Activated T-helper 17 cell treated with anti-CD3 and anti-CD28 coated beads, Interleukin-2, amount 50 U/mL, for 72 hours (primary cell): ENCODE data around the gene TKFC. TPM values are rescaled to one million over a fixed set of nuclear protein-coding genes. Genes with fewer than 3 reads are reported as not detected.

ENCODE experiments used
- ATAC-seq: fragments of 150-1000 bp; cut with Tn5 transposase; replicated peaks from 2 replicates; pipeline ENCODE4 v1.10.0; 2021; ENCODE audit warnings: mild to moderate bottlenecking, moderate library complexity
- H3K27ac Mint-ChIP-seq: one replicate; pipeline ENCODE4 v1.8.0; 2022; ENCODE audit warnings: mixed read lengths
- H3K27me3 Mint-ChIP-seq: one replicate; pipeline ENCODE4 v1.8.0; 2022; ENCODE audit warnings: mixed read lengths
- H3K36me3 Mint-ChIP-seq: one replicate; pipeline ENCODE4 v1.8.0; 2022; ENCODE audit warnings: low read depth, mild to moderate bottlenecking, mixed read lengths
- H3K4me1 Mint-ChIP-seq: one replicate; pipeline ENCODE4 v1.8.0; 2022; ENCODE audit warnings: mixed read lengths
- H3K4me3 Mint-ChIP-seq: one replicate; pipeline ENCODE4 v1.8.0; 2022; ENCODE audit warnings: mild to moderate bottlenecking, mixed read lengths
- H3K9me3 Mint-ChIP-seq: one replicate; pipeline ENCODE4 v1.8.0; 2022; ENCODE audit warnings: mixed read lengths
- total RNA-seq, 2 donors: library from RNA; stranded (reverse); gene quantifications; one replicate each; pipeline ENCODE4 v1.2.3, GENCODE V29; 2022

TKFC gene
- total RNA-seq = 10 to 100 TPM; 32.6 to 32.9 TPM

GRCh38 chr11:61332797-61333549 is at the start of gene TKFC, which contains the start of gene DDB1:
TKFC (plus strand) TSS chr11:61333228; CDS start chr11:61334729, 1,501 bp downstream.
DDB1 (minus strand) TSS chr11:61333105; CDS start chr11:61332968, 137 bp downstream.
- ATAC-seq = peak; percentile 96

GRCh38 chr11:61283613-61284012 is 49.4 kb upstream of the TKFC start:
- H3K36me3 Mint-ChIP-seq = no peaks in the 10 kb centered on the region
- no peaks in the 10 kb centered on the region for H3K9me3 Mint-ChIP-seq
- no peaks in the 10 kb centered on the region for H3K27me3 Mint-ChIP-seq
- H3K4me3 Mint-ChIP-seq = no peak overlapping the region
- no peak overlapping the region for H3K27ac Mint-ChIP-seq
- H3K4me1 Mint-ChIP-seq = no peaks in the 10 kb centered on the region
- no peak for ATAC-seq

More at GRCh38 chr11:61332797-61333549, at the start of gene TKFC, which contains the start of gene DDB1:
- H3K4me1 Mint-ChIP-seq = peaks cover 33% of the 10 kb centered on the region
- H3K27me3 Mint-ChIP-seq = no peaks in the 10 kb centered on the region
- H3K27ac Mint-ChIP-seq = peak within 1 kb of the TSS; percentile 99
- peak within 1 kb of the TSS; percentile 98 for H3K4me3 Mint-ChIP-seq
- no peaks in the 10 kb centered on the region for H3K9me3 Mint-ChIP-seq
- peaks cover 58% of the 10 kb centered on the region for H3K36me3 Mint-ChIP-seq

GRCh38 chr11:61287338-61287977 is 45.6 kb upstream of the TKFC start:
- Mint-ChIP-seq H3K36me3 (no peaks in the 10 kb centered on the region), H3K9me3 (no peaks in the 10 kb centered on the region), H3K4me1 (no peaks in the 10 kb centered on the region), H3K27me3 (peaks cover 4% of the 10 kb centered on the region), H3K4me3 (no peak overlapping the region), H3K27ac (no peak overlapping the region)
- no peak for ATAC-seq

- Mint-ChIP-seq H3K36me3 (no peaks in the 10 kb centered on the region), H3K27ac (no peak overlapping the region), H3K4me1 (no peaks in the 10 kb centered on the region), H3K27me3 (peaks cover 8% of the 10 kb centered on the region), H3K4me3 (no peak overlapping the region), H3K9me3 (no peaks in the 10 kb centered on the region)
- ATAC-seq = no peak
Measured at GRCh38 chr11:61290905-61291690, 41.9 kb upstream of the TKFC start.

- Mint-ChIP-seq H3K4me1 (peaks cover 5% of the 10 kb centered on the region), H3K36me3 (no peaks in the 10 kb centered on the region), H3K4me3 (no peak overlapping the region), H3K9me3 (no peaks in the 10 kb centered on the region), H3K27me3 (peaks cover 12% of the 10 kb centered on the region), H3K27ac (no peak overlapping the region)
- ATAC-seq = no peak
Measured at GRCh38 chr11:61292356-61292755, 40.7 kb upstream of the TKFC start.

GRCh38 chr11:61293867-61294716 is 38.9 kb upstream of the TKFC start:
- peaks cover 12% of the 10 kb centered on the region for H3K27me3 Mint-ChIP-seq
- H3K9me3 Mint-ChIP-seq = no peaks in the 10 kb centered on the region
- no peaks in the 10 kb centered on the region for H3K36me3 Mint-ChIP-seq
- peak; percentile 54 for ATAC-seq
- H3K4me3 Mint-ChIP-seq = peak overlapping the region; percentile 79
- peak overlapping the region; percentile 63 for H3K27ac Mint-ChIP-seq
- peaks cover 12% of the 10 kb centered on the region for H3K4me1 Mint-ChIP-seq

- Mint-ChIP-seq H3K9me3 (no peaks in the 10 kb centered on the region), H3K4me3 (peak within 1 kb of the TSS; percentile 79), H3K4me1 (peaks cover 12% of the 10 kb centered on the region), H3K36me3 (no peaks in the 10 kb centered on the region), H3K27me3 (peaks cover 12% of the 10 kb centered on the region), H3K27ac (no peak within 1 kb of the TSS)
- peak; percentile 83 for ATAC-seq
Measured at GRCh38 chr11:61294717-61295595, 38.1 kb upstream of the TKFC start, which contains the start of gene VWCE. VWCE (minus strand) TSS chr11:61295316; CDS start chr11:61295037, 279 bp downstream.

- no peaks in the 10 kb centered on the region for H3K9me3 Mint-ChIP-seq
- H3K36me3 Mint-ChIP-seq = no peaks in the 10 kb centered on the region
- H3K27ac Mint-ChIP-seq = no peak overlapping the region
- H3K4me1 Mint-ChIP-seq = peaks cover 17% of the 10 kb centered on the region
- H3K4me3 Mint-ChIP-seq = peak overlapping the region; percentile 24
- peaks cover 12% of the 10 kb centered on the region for H3K27me3 Mint-ChIP-seq
- no peak for ATAC-seq
Measured at GRCh38 chr11:61295596-61295926, 37.5 kb upstream of the TKFC start.

- H3K4me3 Mint-ChIP-seq = peak overlapping the region; percentile 23
- peak overlapping the region; percentile 23 for H3K27ac Mint-ChIP-seq
- H3K36me3 Mint-ChIP-seq = no peaks in the 10 kb centered on the region
- no peaks in the 10 kb centered on the region for H3K9me3 Mint-ChIP-seq
- no peak for ATAC-seq
- peaks cover 9% of the 10 kb centered on the region for H3K27me3 Mint-ChIP-seq
- peaks cover 17% of the 10 kb centered on the region for H3K4me1 Mint-ChIP-seq
Measured at GRCh38 chr11:61297341-61297740, 35.7 kb upstream of the TKFC start.

GRCh38 chr11:61297746-61298145 is 35.3 kb upstream of the TKFC start:
- peak overlapping the region; percentile 23 for H3K27ac Mint-ChIP-seq
- peak overlapping the region; percentile 23 for H3K4me3 Mint-ChIP-seq
- H3K4me1 Mint-ChIP-seq = peaks cover 17% of the 10 kb centered on the region
- ATAC-seq = peak; percentile 10
- H3K36me3 Mint-ChIP-seq = no peaks in the 10 kb centered on the region
- H3K9me3 Mint-ChIP-seq = no peaks in the 10 kb centered on the region
- peaks cover 6% of the 10 kb centered on the region for H3K27me3 Mint-ChIP-seq

- Mint-ChIP-seq H3K4me3 (no peak overlapping the region), H3K27me3 (peaks cover 3% of the 10 kb centered on the region), H3K27ac (peak overlapping the region; percentile 10), H3K36me3 (no peaks in the 10 kb centered on the region), H3K4me1 (peaks cover 17% of the 10 kb centered on the region), H3K9me3 (no peaks in the 10 kb centered on the region)
- ATAC-seq = no peak
Measured at GRCh38 chr11:61298663-61299244, 34.3 kb upstream of the TKFC start.

GRCh38 chr11:61302550-61302949 is 30.5 kb upstream of the TKFC start:
- H3K4me3 Mint-ChIP-seq = no peak overlapping the region

GRCh38 chr11:61303725-61304124 is 29.3 kb upstream of the TKFC start:
- Mint-ChIP-seq H3K4me1 (peaks cover 4% of the 10 kb centered on the region), H3K4me3 (no peak overlapping the region), H3K27me3 (no peaks in the 10 kb centered on the region), H3K36me3 (no peaks in the 10 kb centered on the region), H3K9me3 (no peaks in the 10 kb centered on the region), H3K27ac (no peak overlapping the region)
- ATAC-seq = no peak

More at GRCh38 chr11:61302550-61302949, 30.5 kb upstream of the TKFC start:
- Mint-ChIP-seq H3K27ac (no peak overlapping the region), H3K4me1 (peaks cover 10% of the 10 kb centered on the region), H3K9me3 (no peaks in the 10 kb centered on the region), H3K36me3 (no peaks in the 10 kb centered on the region), H3K27me3 (no peaks in the 10 kb centered on the region)
- no peak for ATAC-seq
